Fibroblast of villous mesenchyme (primary cell): Measurements from ENCODE around the gene TRIM69. TPM values are rescaled to one million over a fixed set of nuclear protein-coding genes. Genes with fewer than 3 reads are reported as not detected.
"Not testable (repeated sequence)": the region's sequence is repeated elsewhere in the genome, so short reads cannot be mapped to it uniquely, and the experiment has no call there.

Experiments used
- DNase-seq: peaks from one replicate; pipeline ENCODE4 v3.0.0-alpha.2; 2010; ENCODE audit warnings: low read depth
- H3K4me3 ChIP-seq: 2 replicates; pipeline ENCODE4 v1.5.1; 2011; ENCODE audit warnings: low read depth, mild to moderate bottlenecking, low read length
- CTCF ChIP-seq: IDR thresholded peaks from 2 replicates; pipeline ENCODE4 v1.5.1; 2012; ENCODE audit warnings: low read depth, mild to moderate bottlenecking, low read length; ENCODE audit not compliant: insufficient read depth
- total RNA-seq: library from RNA; depleted of rRNA; stranded (reverse); fragments of >200 nt; gene quantifications from 2 replicates; pipeline ENCODE4 v1.2.3, GENCODE V29; 2012

Gene TRIM69
- total RNA-seq, 1 donor = 13.4 TPM

GRCh38 chr15:44765036-44765435 is 28.7 kb downstream of the TRIM69 start:
- no peak overlapping the region for H3K4me3 ChIP-seq
- TF ChIP-seq CTCF = no peak
- DNase-seq = no peak

- no peak overlapping the region for H3K4me3 ChIP-seq
- no peak for DNase-seq
- TF ChIP-seq CTCF = no peak
Observed at GRCh38 chr15:44769521-44769920, 33.2 kb downstream of the TRIM69 start.

GRCh38 chr15:44770715-44771114 is 34.4 kb downstream of the TRIM69 start:
- DNase-seq, H3K4me3 ChIP-seq: not testable (repeated sequence)

- no peak overlapping the region for H3K4me3 ChIP-seq
- TF ChIP-seq CTCF = no peak
- no peak for DNase-seq
Observed at GRCh38 chr15:44775953-44776352, 39.6 kb downstream of the TRIM69 start.

GRCh38 chr15:44779761-44780160 is 43.4 kb downstream of the TRIM69 start:
- TF ChIP-seq CTCF = no peak
- H3K4me3 ChIP-seq = no peak overlapping the region
- no peak for DNase-seq

GRCh38 chr15:44780608-44781007 is 44.3 kb downstream of the TRIM69 start:
- no peak overlapping the region for H3K4me3 ChIP-seq
- no peak for TF ChIP-seq CTCF
- DNase-seq = no peak

GRCh38 chr15:44781128-44781810 is 44.9 kb downstream of the TRIM69 start:
- no peak for TF ChIP-seq CTCF
- H3K4me3 ChIP-seq = no peak overlapping the region

More at GRCh38 chr15:44781128-44781810, 44.9 kb downstream of the TRIM69 start:
- no peak for DNase-seq
